Activated CD8-positive, alpha-beta memory T cell treated with anti-CD3 and anti-CD28 coated beads for 1 hour (primary cell): ENCODE measurements around the gene SMAD3.

ENCODE experiments used
- DNase-seq, 2 donors: peaks; one replicate each; pipeline ENCODE4 v3.0.0-alpha.2; 2020; ENCODE audit warnings: low read depth in 1 of 2; ENCODE audit errors: extremely low read depth in 1 of 2

Gene SMAD3

GRCh38 chr15:67192185-67192820, 126.9 kb downstream of the SMAD3 start:
- no peak for DNase-seq

DNA sequence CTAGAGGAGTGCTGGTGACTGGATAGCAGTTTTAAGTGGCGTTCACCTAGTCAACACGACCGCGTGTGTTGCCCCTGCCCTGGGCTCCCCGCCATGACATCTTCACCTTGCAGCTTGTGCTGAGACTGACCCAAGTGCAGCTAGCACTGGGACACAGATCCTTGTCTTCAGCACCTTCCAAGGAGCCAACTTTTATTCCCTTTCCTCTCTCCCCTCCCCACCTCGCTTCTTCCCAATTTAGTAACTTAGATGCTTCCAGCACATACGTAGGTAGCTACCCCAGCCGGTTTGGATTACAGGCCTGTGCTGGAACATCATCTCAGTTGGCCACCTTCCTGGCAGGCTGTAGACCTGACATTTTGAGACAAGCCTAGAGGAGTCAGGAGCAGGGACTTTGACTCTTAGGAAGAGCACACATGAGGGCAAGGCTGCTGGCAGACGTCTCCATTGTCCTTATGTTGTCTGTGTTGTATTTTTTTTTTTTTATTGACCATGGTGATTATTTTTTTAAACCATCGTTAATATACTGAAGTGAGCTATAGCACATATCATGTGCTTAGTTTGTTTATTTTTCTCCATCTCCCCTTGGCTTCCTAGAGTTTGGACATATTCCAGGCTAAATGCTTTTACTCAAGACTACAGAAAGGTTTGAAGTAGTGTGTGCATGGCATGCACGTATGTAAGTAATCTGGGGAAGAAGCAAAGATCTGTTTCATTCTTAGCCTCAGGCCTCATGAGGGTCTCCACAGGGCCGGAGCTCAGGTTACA, 128.0 kb downstream of the SMAD3 start:
- no peak for DNase-seq

DNA sequence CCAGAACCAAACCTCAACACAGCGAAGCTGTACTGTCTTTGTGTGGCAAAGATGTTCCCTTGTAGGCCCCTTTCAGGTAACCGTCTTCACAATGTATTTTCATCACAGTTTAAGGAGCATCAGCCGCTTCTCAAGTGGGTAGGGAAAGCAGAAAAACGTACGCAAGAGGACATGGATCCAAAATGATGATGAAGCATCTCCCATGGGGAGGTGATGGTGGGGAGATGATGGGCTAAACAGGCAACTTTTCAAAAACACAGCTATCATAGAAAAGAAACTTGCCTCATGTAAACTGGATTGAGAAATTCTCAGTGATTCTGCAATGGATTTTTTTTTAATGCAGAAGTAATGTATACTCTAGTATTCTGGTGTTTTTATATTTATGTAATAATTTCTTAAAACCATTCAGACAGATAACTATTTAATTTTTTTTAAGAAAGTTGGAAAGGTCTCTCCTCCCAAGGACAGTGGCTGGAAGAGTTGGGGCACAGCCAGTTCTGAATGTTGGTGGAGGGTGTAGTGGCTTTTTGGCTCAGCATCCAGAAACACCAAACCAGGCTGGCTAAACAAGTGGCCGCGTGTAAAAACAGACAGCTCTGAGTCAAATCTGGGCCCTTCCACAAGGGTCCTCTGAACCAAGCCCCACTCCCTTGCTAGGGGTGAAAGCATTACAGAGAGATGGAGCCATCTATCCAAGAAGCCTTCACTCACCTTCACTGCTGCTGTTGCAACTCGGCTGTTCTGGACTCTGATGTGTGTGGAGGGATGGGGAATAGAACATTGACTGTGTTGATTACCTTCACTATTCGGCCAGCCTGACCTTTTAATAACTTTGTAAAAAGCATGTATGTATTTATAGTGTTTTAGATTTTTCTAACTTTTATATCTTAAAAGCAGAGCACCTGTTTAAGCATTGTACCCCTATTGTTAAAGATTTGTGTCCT, 129.0 kb downstream of the SMAD3 start:
- DNase-seq, result no peak

DNA sequence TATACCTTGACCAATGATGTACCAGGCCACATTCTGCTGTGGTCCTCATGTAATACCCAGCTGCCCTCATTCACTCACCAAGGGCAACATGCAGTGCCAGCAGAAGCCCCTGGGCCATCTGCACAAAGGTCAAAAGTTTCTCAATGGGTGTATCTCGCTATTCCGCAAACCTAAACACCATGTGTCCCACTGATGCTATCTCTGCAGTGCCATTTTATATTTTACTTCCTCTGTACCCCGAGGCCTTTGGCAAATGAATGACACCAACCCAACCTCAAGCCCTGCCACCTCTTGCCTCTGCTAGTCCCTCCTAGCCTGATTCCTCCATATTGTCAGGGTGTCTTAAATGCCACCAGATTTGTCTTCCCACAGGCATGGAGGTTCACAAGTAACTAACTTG, 129.9 kb downstream of the SMAD3 start:
- DNase-seq, result no peak

- DNase-seq, result no peak
Observed at GRCh38 chr15:67196222-67196621, 130.8 kb downstream of the SMAD3 start.

GRCh38 chr15:67196672-67197363, 131.4 kb downstream of the SMAD3 start:
- DNase-seq, result no peak

DNA sequence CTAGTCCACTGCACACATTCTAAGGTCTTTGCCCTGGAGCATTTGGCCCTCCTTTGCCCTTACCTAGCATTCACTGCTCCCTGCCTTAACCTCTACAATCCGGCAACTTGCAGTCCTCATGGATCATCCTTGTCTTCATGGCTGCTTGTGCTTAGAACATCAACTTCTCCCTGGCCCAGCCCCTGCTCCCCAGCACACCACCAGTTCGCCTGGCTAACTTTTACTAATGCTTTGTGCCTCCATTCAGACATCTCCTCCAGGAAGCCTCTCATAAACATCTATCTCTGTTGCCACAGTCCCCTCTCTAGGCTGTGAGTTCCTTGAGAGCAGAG, 131.9 kb downstream of the SMAD3 start:
- no peak for DNase-seq

DNA sequence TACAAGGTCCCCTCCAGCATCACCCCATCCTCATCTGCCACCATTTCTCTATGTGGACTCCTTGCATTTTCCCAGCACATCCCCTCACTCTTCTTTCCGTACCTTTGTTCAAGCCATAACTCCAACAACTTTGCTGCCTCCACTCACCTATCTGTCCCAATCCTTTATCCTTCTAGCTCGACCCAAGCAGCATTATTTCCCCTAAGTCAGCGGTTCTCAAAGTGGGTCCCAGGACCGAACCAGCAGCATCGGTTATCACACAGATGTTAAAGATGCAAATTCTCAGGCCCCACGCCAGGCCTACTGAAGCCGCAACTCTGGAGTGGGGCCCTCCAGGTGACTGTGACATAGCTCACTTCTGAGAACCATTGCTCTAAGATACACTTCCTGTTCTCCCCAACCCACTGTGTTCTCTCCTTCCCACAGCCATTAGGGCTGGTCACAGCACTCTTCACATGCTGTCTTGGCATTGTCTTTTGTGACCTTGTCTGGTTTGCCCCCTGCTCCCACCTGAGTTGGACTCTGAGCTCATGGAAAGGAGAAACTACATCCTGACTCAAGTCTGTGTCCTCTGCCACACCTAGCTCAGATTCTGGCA, 132.9 kb downstream of the SMAD3 start:
- no peak for DNase-seq

DNA sequence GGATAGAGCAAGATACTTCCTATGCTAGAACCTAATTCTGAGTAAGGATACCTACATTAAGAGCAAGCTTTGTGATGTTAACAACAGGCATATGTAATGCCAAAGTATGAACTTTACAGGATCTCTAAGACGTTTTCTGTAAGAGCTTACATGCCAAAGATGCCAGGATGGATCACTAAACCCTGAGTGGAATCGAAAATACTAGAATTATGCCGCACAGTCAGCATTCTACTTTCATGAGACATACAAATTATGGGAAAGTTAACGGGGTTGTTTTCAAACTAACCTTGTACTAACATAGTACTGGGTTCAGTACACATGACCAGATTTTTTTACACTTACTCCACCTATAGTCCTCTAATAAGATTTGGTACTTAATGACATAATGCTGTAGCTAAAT, 134.0 kb downstream of the SMAD3 start:
- no peak for DNase-seq

DNA sequence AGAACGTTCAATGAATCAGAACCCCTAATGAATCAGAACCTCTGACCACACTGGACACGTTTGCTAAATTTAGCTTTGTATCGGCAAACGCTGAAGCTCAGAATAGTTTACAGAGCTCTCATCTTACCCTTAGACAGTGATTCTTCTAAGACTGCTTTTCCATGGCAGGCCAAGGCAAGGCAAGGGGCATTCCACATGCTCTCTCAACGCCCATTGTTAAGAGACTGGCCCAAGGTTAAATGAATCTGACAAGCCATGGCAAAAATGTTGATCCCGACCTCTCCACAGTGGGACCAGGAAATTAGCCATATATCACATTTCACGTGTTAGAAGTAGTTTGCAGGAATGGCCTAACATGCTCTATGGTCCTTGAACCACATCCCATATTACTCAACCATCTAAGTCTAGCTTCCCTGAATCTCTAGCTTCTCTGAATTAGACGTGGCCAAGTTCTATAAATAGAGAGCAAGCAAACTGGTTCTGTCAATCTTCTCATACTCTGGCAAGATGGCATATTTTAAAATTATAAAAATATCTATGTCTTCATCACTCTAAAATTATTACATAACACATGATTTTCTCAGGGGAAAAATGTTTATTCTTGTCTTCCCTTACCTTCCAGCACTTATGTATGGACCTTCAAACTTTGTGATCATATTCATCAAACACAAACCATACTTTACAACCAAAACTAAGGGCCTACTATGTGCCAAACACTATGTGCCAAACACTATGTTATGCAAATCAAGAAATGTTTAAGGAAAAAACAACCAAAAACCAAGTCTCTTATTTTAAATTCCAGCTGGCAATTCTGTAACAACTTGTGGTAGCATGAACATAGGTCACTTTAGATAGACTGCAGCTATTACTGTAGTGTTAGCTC, 134.7 kb downstream of the SMAD3 start:
- no peak for DNase-seq

GRCh38 chr15:67201136-67201535, 135.7 kb downstream of the SMAD3 start:
- no peak for DNase-seq

GRCh38 chr15:67202091-67202490, 136.7 kb downstream of the SMAD3 start:
- no peak for DNase-seq

GRCh38 chr15:67202991-67203390, 137.6 kb downstream of the SMAD3 start:
- DNase-seq, result no peak

- DNase-seq, result no peak
Observed at GRCh38 chr15:67207555-67208207, 142.3 kb downstream of the SMAD3 start.

GRCh38 chr15:67208396-67208795, 143.0 kb downstream of the SMAD3 start:
- no peak for DNase-seq

GRCh38 chr15:67210555-67211168, 145.3 kb downstream of the SMAD3 start:
- DNase-seq, result no peak

GRCh38 chr15:67212684-67213367, 147.4 kb downstream of the SMAD3 start:
- no peak for DNase-seq

DNA sequence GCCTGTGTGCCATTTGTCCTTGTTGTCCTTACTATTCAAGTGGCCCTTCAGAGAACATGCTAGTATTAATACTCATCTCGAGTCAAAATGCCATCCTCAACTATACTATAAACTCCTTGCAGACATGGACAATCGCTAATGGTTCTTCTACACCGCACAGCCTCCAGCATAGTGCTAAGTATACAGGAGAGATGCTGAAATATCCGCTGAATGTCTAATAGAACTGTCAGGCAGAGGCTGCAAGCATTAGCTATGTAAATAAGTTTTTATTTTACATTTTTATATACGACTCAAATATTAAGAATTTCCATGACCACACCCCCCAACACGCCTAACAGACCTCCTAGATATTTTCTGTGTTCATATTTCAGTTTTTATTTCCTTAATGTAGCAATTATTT, 149.7 kb downstream of the SMAD3 start:
- DNase-seq, result no peak
